ENCODE results near the gene XRCC3.

Gene XRCC3

GRCh38 chr14:103668117-103668516 is 47.1 kb downstream of the XRCC3 start:
- Histone ChIP-seq H3F3A (ENCODE audit: insufficient read depth, low read length) (no peaks in the 10 kb centered on the region), H3K4me1 (ENCODE audit: insufficient read depth, low read length, severe bottlenecking) (no peaks in the 10 kb centered on the region), H3K9me2 (ENCODE audit: low read depth, low read length) (no peaks in the 10 kb centered on the region), H3K4me2 (ENCODE audit: low read length) (no peak overlapping the region), H3K27ac (ENCODE audit: low read depth, low read length, poor library complexity, severe bottlenecking) (no peak overlapping the region), H3K9ac (ENCODE audit: low read length) (no peak overlapping the region), H3K27me3 (ENCODE audit: insufficient read depth, low read length) (no peaks in the 10 kb centered on the region), H3K4me3 (ENCODE audit: low read depth, low read length, poor library complexity, severe bottlenecking) (no peak overlapping the region), H4K20me1 (ENCODE audit: insufficient read depth, low read length) (no peaks in the 10 kb centered on the region), H3K36me3 (ENCODE audit: insufficient read depth, low read length) (peaks cover 92% of the 10 kb centered on the region), H3K79me2 (ENCODE audit: insufficient read depth, low read length) (no peaks in the 10 kb centered on the region), H3K9me3 (ENCODE audit: low read length) (no peaks in the 10 kb centered on the region), H2AFZ (ENCODE audit: low read length) (no peak overlapping the region)
- TF ChIP-seq, protein P1, sequence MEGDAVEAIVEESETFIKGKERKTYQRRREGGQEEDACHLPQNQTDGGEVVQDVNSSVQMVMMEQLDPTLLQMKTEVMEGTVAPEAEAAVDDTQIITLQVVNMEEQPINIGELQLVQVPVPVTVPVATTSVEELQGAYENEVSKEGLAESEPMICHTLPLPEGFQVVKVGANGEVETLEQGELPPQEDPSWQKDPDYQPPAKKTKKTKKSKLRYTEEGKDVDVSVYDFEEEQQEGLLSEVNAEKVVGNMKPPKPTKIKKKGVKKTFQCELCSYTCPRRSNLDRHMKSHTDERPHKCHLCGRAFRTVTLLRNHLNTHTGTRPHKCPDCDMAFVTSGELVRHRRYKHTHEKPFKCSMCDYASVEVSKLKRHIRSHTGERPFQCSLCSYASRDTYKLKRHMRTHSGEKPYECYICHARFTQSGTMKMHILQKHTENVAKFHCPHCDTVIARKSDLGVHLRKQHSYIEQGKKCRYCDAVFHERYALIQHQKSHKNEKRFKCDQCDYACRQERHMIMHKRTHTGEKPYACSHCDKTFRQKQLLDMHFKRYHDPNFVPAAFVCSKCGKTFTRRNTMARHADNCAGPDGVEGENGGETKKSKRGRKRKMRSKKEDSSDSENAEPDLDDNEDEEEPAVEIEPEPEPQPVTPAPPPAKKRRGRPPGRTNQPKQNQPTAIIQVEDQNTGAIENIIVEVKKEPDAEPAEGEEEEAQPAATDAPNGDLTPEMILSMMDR (IDR thresholded peaks at IDR 0.05; ENCODE audit: low read length), result no peak
- no peak for TF ChIP-seq EZH2 (IDR thresholded peaks at IDR 0.05; ENCODE audit: borderline replicate concordance, low read length)

DNA sequence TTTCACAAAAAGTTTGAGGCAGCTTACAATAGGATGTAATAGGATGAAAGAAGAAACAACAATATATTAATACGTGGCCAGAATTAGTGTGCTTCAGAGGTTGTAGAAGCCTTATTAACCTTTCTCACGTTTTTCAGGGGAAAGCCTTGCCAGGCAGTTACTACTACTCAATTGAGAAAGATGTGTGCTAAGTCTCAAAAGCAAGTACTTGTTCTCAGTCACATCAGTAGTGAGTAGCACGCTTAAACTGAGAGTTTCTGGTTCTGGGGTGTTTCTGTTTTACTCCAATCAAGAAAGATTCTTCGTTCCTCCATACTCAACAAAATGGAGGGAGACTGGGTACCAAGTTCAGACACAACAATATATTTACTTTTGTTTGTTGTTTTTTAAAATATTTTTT is 47.6 kb downstream of the XRCC3 start:
- Histone ChIP-seq H3K27ac (ENCODE audit: low read depth, low read length, poor library complexity, severe bottlenecking) (no peak overlapping the region), H3K9me2 (ENCODE audit: low read depth, low read length) (no peaks in the 10 kb centered on the region), H3K79me2 (ENCODE audit: insufficient read depth, low read length) (no peaks in the 10 kb centered on the region), H3K4me1 (ENCODE audit: insufficient read depth, low read length, severe bottlenecking) (no peaks in the 10 kb centered on the region), H3K4me2 (ENCODE audit: low read length) (no peak overlapping the region), H3K36me3 (ENCODE audit: insufficient read depth, low read length) (peaks cover 91% of the 10 kb centered on the region), H3K27me3 (ENCODE audit: insufficient read depth, low read length) (no peaks in the 10 kb centered on the region), H3F3A (ENCODE audit: insufficient read depth, low read length) (no peaks in the 10 kb centered on the region), H2AFZ (ENCODE audit: low read length) (no peak overlapping the region), H4K20me1 (ENCODE audit: insufficient read depth, low read length) (no peaks in the 10 kb centered on the region), H3K4me3 (ENCODE audit: low read depth, low read length, poor library complexity, severe bottlenecking) (no peak overlapping the region), H3K9ac (ENCODE audit: low read length) (no peak overlapping the region), H3K9me3 (ENCODE audit: low read length) (no peaks in the 10 kb centered on the region)
- TF ChIP-seq EZH2 (IDR thresholded peaks at IDR 0.05; ENCODE audit: borderline replicate concordance, low read length), result no peak
- TF ChIP-seq, protein P1 (IDR thresholded peaks at IDR 0.05; ENCODE audit: low read length), result no peak

GRCh38 chr14:103663506-103663905 is 51.7 kb downstream of the XRCC3 start:
- Histone ChIP-seq H4K20me1 (ENCODE audit: insufficient read depth, low read length) (no peaks in the 10 kb centered on the region), H3K27ac (ENCODE audit: low read depth, low read length, poor library complexity, severe bottlenecking) (no peak overlapping the region), H3K9me3 (ENCODE audit: low read length) (no peaks in the 10 kb centered on the region), H3K36me3 (ENCODE audit: insufficient read depth, low read length) (peaks cover 85% of the 10 kb centered on the region), H3K9me2 (ENCODE audit: low read depth, low read length) (no peaks in the 10 kb centered on the region), H3K4me2 (ENCODE audit: low read length) (no peak overlapping the region), H2AFZ (ENCODE audit: low read length) (no peak overlapping the region), H3K27me3 (ENCODE audit: insufficient read depth, low read length) (no peaks in the 10 kb centered on the region), H3K9ac (ENCODE audit: low read length) (no peak overlapping the region), H3F3A (ENCODE audit: insufficient read depth, low read length) (no peaks in the 10 kb centered on the region), H3K4me1 (ENCODE audit: insufficient read depth, low read length, severe bottlenecking) (no peaks in the 10 kb centered on the region), H3K79me2 (ENCODE audit: insufficient read depth, low read length) (no peaks in the 10 kb centered on the region), H3K4me3 (ENCODE audit: low read depth, low read length, poor library complexity, severe bottlenecking) (no peak overlapping the region)
- TF ChIP-seq, protein P1 (IDR thresholded peaks at IDR 0.05; ENCODE audit: low read length), result no peak
- TF ChIP-seq EZH2 (IDR thresholded peaks at IDR 0.05; ENCODE audit: borderline replicate concordance, low read length), result no peak
